T-helper 1 cell treated with Interleukin-12 subunit alpha and Interleukin-12 subunit beta and Interleukin-4 antibody, amounts not matched to agents 30 μg/mL and 1 μg/mL, for 36 hours (primary cell): ENCODE measurements around the gene KIF26B.
"Not testable (repeated sequence)": the region's sequence is repeated elsewhere in the genome, so short reads cannot be mapped to it uniquely, and the experiment has no call there.

ENCODE experiments used
- H3K27ac Mint-ChIP-seq: one replicate; pipeline ENCODE4 v1.8.0; 2021; ENCODE audit warnings: mild to moderate bottlenecking, mixed read lengths
- H3K27me3 Mint-ChIP-seq: one replicate; pipeline ENCODE4 v1.8.0; 2021; ENCODE audit warnings: low read depth, mixed read lengths
- H3K36me3 Mint-ChIP-seq: one replicate; pipeline ENCODE4 v1.8.0; 2021; ENCODE audit warnings: low read depth, mixed read lengths
- H3K4me1 Mint-ChIP-seq: one replicate; pipeline ENCODE4 v1.8.0; 2021; ENCODE audit warnings: low read depth, mixed read lengths
- H3K4me3 Mint-ChIP-seq: one replicate; pipeline ENCODE4 v1.8.0; 2021; ENCODE audit warnings: mild to moderate bottlenecking, moderate library complexity, mixed read lengths
- H3K9me3 Mint-ChIP-seq: one replicate; pipeline ENCODE4 v1.8.0; 2021; ENCODE audit warnings: mixed read lengths

The KIF26B gene

GRCh38 chr1:245348626-245349025, 193.8 kb downstream of the KIF26B start:
- Mint-ChIP-seq H3K9me3 (no peaks in the 10 kb centered on the region), H3K27ac (no peak overlapping the region), H3K36me3 (no peaks in the 10 kb centered on the region), H3K4me1 (no peaks in the 10 kb centered on the region), H3K27me3 (no peaks in the 10 kb centered on the region), H3K4me3 (no peak overlapping the region)

GRCh38 chr1:245353411-245353810, 198.6 kb downstream of the KIF26B start:
- Mint-ChIP-seq H3K4me1 (no peaks in the 10 kb centered on the region), H3K36me3 (no peaks in the 10 kb centered on the region), H3K4me3 (no peak overlapping the region), H3K27me3 (no peaks in the 10 kb centered on the region), H3K27ac (no peak overlapping the region), H3K9me3 (no peaks in the 10 kb centered on the region)

GRCh38 chr1:245353915-245354775, 199.4 kb downstream of the KIF26B start:
- H3K27me3 Mint-ChIP-seq = no peaks in the 10 kb centered on the region
- H3K27ac Mint-ChIP-seq = no peak overlapping the region
- H3K9me3 Mint-ChIP-seq = no peaks in the 10 kb centered on the region

GRCh38 chr1:245355851-245356630, 201.3 kb downstream of the KIF26B start:
- not testable (repeated sequence) for H3K36me3 Mint-ChIP-seq, H3K4me1 Mint-ChIP-seq, H3K9me3 Mint-ChIP-seq, H3K27ac Mint-ChIP-seq, H3K4me3 Mint-ChIP-seq, H3K27me3 Mint-ChIP-seq

More at GRCh38 chr1:245353915-245354775, 199.4 kb downstream of the KIF26B start:
- no peak overlapping the region for H3K4me3 Mint-ChIP-seq
- no peaks in the 10 kb centered on the region for H3K4me1 Mint-ChIP-seq
- no peaks in the 10 kb centered on the region for H3K36me3 Mint-ChIP-seq

GRCh38 chr1:245356891-245357585, 202.3 kb downstream of the KIF26B start:
- Mint-ChIP-seq H3K4me3 (no peak overlapping the region), H3K9me3 (no peaks in the 10 kb centered on the region), H3K27ac (no peak overlapping the region), H3K36me3 (no peaks in the 10 kb centered on the region), H3K4me1 (no peaks in the 10 kb centered on the region), H3K27me3 (no peaks in the 10 kb centered on the region)

GRCh38 chr1:245359101-245359680, 204.4 kb downstream of the KIF26B start:
- H3K27ac Mint-ChIP-seq, H3K4me3 Mint-ChIP-seq, H3K36me3 Mint-ChIP-seq, H3K9me3 Mint-ChIP-seq, H3K27me3 Mint-ChIP-seq, H3K4me1 Mint-ChIP-seq: not testable (repeated sequence)

GRCh38 chr1:245361065-245361464, 206.3 kb downstream of the KIF26B start:
- Mint-ChIP-seq H3K4me3 (no peak overlapping the region), H3K36me3 (no peaks in the 10 kb centered on the region), H3K4me1 (no peaks in the 10 kb centered on the region), H3K27me3 (no peaks in the 10 kb centered on the region), H3K9me3 (no peaks in the 10 kb centered on the region), H3K27ac (no peak overlapping the region)

- no peak overlapping the region for H3K4me3 Mint-ChIP-seq
- H3K27me3 Mint-ChIP-seq = no peaks in the 10 kb centered on the region
- no peaks in the 10 kb centered on the region for H3K4me1 Mint-ChIP-seq
- H3K27ac Mint-ChIP-seq = no peak overlapping the region
- H3K36me3 Mint-ChIP-seq = no peaks in the 10 kb centered on the region
- H3K9me3 Mint-ChIP-seq = no peaks in the 10 kb centered on the region
These were observed 207.2 kb downstream of the KIF26B start for GRCh38 chr1:245361951-245362350.

- H3K9me3 Mint-ChIP-seq = no peaks in the 10 kb centered on the region
- H3K27me3 Mint-ChIP-seq = no peaks in the 10 kb centered on the region
- no peaks in the 10 kb centered on the region for H3K36me3 Mint-ChIP-seq
- H3K4me1 Mint-ChIP-seq = no peaks in the 10 kb centered on the region
- no peak overlapping the region for H3K4me3 Mint-ChIP-seq
- H3K27ac Mint-ChIP-seq = no peak overlapping the region
These were observed 208.8 kb downstream of the KIF26B start for GRCh38 chr1:245363461-245364200.

- H3K9me3 Mint-ChIP-seq = no peaks in the 10 kb centered on the region
- H3K27me3 Mint-ChIP-seq = no peaks in the 10 kb centered on the region
- no peak overlapping the region for H3K27ac Mint-ChIP-seq
These were observed 210.6 kb downstream of the KIF26B start for GRCh38 chr1:245365095-245366020.

GRCh38 chr1:245366886-245367285, 212.1 kb downstream of the KIF26B start:
- Mint-ChIP-seq H3K27me3 (no peaks in the 10 kb centered on the region), H3K27ac (no peak overlapping the region), H3K4me3 (no peak overlapping the region), H3K36me3 (no peaks in the 10 kb centered on the region), H3K4me1 (no peaks in the 10 kb centered on the region), H3K9me3 (no peaks in the 10 kb centered on the region)

More at GRCh38 chr1:245365095-245366020, 210.6 kb downstream of the KIF26B start:
- Mint-ChIP-seq H3K36me3 (no peaks in the 10 kb centered on the region), H3K4me1 (no peaks in the 10 kb centered on the region), H3K4me3 (no peak overlapping the region)

- H3K27me3 Mint-ChIP-seq = no peaks in the 10 kb centered on the region
- no peak overlapping the region for H3K4me3 Mint-ChIP-seq
- no peaks in the 10 kb centered on the region for H3K9me3 Mint-ChIP-seq
- no peak overlapping the region for H3K27ac Mint-ChIP-seq
- no peaks in the 10 kb centered on the region for H3K36me3 Mint-ChIP-seq
- H3K4me1 Mint-ChIP-seq = no peaks in the 10 kb centered on the region
These were observed 215.5 kb downstream of the KIF26B start for GRCh38 chr1:245370175-245370825.
